HG03135 (cell line): Measurements from ENCODE around the gene C1orf141.
A peak's percentile ranks its signal among the peaks of the same experiment; 100 is the strongest.
"Not testable (repeated sequence)": the region's sequence is repeated elsewhere in the genome, so short reads cannot be mapped to it uniquely, and the experiment has no call there.

Experiments
- ATAC-seq: cut with Tn5 transposase; IDR thresholded peaks from one replicate; pipeline ENCODE4 v1.9.1; 2021; ENCODE audit warnings: mild to moderate bottlenecking, moderate library complexity; ENCODE audit not compliant: unreplicated experiment

The C1orf141 gene

DNA sequence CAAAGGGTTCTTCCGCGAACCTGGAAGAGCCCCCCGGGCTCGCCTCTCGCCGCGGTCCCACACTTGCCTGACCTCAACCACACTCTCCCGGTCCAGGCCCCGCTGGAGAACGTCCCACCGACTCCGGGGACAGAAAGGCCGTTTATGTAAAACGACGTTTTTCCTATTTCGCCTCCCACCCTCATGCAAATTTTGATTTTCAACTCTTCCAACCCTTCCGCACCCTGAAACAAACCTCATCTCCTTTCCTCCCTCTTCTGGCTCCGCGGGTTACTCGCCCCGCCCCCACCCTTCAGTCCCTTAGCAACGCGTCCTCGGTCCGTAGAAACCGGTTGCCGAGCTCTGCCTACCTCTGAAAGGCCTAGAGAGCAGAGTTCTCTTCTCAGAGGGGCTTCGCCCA, at the start of gene C1orf141:
Gene C1orf141 (minus strand): TSS at position 276 of the 400 bp plus-strand sequence. CDS start 7,730 bp downstream, outside the sequence.
- ATAC-seq = no peak

DNA sequence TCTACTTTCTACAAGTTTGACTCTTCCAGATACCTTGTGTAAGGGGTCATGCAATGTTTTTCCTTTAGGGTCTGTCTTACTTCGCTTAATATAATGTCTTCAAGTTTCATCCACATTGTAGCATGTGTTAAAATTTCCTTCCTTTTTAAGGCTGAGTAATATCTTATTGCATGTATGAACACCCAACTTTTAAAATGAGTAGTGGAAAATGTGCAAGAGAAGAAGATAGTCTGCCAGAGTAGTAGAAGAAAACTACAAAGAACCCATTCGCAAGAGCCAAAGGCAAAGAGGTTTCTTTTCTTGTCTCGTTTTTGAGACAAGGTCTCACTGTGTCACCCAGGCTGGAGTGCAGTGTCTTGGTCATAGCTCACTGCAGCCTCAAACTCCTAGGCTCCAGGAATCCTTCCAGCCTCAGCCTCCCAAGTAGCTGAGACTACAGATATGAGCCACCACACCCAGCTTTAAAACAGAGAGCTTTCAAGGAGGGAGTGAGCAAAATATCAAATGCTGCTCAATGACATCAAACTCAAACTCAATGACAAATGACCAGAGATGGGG, 40.8 kb upstream of the C1orf141 start:
- ATAC-seq = no peak

DNA sequence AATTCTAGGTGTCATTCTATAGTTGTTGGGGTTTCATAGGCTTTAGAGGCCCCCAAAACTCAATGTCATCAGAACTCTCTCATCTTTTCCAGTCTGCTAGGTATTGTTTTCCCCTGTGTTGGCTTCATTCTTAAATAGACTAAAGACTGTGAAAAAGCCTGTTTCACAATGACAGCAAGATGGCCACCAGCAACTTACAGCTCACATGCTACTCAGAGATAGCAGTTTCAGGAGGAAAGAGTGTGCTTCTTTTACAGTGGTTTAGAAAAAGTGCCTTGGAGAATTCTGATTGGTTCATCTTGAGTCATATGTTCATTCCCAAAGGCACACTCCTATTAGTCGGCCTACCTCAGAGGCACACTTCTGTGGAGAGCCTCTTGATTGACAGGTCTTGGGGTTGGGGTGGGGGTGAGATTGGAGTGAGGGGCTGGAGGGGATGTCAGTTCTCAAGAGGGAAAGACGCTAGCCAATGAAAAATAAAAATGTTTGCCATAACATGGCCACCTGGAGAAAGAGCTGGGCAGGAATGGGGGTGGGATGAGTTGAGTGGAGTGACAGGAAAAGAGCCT, 40.0 kb upstream of the C1orf141 start:
- ATAC-seq = no peak

DNA sequence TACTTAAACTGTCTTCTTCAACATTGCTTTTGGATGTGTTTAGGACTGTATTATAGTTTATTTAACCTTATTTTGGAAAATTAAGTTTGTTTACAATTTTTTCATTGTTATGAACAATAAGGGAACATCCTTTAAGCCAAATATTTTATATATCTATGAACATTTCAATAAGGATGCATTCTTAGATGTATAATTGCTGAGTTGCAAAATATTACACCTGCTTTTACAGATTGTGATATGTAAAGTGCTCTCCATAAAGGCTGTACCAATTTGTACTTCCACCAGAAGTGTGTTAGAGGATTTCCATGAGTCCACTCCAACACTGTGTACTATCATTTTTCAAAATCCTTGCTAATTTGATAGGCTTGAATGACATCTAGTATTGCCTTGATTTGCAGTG, 39.2 kb upstream of the C1orf141 start:
- ATAC-seq = no peak

DNA sequence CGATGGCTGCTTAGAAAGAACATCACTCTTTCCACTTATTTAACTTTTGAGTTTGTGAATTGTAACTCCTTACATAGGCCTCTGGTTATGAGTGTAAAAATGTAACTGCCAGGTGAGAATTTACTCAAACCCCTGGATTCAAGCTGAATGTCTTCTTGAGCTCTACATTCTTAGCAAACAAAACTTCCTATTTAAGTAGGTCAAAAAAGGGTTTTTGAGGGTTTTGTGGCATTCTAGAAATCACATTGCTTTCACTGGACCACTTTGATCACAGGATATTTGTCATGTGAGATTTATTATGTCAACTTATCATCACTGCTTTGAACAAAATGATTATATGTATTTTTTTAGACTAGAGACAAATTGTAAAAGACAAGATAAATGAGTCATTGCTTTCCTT, 37.2 kb upstream of the C1orf141 start:
- no peak for ATAC-seq

DNA sequence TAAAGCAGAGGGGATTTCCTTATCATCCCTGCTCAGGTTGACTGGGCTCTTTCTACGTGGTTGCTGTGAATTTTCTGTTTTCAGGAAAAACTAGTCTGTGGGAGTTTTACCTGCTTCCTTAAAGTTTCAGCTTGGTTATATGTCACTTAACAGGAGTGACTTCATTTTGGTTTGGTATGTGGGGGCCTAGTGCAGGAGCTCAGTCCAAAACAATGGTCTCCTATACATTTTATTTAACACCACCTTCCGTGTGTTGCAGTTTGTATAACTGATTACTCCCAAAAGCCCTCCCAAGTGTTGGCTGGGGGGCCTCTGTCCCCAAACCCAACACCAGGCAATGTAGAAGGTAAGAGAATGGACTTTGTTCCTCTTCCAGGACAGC, 36.8 kb upstream of the C1orf141 start:
- ATAC-seq = no peak

DNA sequence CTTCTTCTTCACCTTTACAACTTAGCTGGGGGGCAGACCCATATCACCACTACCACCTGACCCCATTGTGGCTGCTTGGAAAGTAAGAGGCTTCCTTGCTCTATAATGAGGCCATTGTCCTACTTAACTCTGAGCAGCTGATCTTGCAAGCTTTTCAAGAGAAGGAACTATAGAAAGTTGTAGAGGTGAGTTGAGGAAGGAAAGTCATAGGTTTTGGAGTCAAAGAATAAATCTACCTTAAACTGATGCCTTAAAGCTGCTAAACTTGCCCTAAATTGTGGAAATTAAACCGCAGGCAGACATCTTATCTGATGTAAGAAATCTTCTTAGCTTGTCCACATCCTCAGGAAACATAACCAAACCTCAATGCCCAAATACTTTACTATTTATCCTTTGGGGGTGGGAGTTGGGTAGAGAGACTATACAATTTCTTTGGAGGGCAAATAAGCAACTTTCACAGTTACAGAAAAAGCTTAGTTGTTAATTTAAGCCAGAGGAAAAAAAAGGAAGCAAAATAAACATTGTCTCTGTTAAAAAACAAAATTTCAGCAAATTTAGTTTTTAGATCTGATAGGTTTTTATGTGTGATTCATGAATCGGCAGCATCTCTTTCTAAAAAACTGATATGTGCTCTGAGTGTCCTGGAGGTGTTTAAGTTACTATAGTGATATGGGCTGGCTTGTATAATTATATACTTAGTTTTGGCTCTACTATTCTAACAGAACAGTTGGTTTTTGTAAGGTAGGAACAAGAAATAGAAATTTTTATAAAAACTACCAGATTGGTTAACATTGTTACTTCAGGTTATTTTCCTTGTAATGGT, 36.2 kb upstream of the C1orf141 start:
- ATAC-seq = no peak

DNA sequence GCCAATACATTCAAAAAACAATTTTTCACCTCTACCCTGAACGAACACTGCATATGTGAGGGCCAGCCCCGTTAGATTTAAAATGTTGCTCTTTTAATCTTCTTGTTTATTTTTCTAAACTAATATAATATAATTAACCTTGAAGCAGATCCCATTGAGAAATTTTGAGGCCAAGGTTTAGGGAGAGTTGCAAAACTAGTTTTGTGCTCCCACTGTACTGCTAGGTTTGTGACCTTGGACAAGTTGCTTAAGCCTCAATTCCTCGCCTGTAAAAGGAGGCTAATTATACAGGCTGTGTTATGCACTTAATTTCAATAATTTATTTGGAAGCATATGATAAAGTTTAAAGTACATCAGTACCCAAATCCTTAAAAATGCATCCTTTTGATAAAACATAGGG, 35.2 kb upstream of the C1orf141 start:
- ATAC-seq = no peak

DNA sequence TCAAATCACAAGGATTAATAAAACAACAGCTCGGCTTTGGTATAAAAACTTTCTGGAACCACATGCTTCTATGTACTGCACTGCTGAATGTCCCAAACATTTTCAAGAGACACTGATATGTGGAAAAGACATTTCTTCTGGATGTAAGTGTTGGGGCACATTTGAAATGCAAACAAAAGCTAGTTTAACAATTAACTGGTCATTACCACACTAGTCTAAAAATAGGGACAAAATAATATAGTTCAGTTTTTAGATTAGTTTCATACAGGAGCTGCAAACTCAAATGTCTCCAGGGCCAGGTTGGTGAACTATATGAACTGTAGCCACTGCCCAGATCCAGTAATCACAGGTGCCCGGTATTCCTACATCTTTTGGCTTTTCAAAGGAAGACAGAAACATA, 34.7 kb upstream of the C1orf141 start:
- no peak for ATAC-seq

DNA sequence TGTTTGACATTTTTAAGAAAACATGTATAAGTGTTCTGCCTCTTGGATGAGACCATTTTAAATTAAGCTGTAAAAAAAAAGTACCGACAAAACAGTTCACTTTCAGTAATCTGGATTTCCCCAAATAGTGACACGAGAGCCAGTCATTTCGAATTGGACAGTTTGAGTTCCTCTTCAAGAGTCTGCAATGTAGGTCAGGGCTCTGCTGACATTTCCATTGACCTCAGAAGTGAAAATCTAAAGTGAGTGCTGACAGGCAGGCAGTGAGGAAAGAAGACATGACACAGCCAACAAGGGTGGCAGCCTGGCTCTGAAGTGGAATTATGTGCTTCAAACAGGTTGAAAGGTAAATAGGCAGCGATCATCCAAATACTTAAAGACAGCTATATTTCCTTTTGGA, 31.4 kb upstream of the C1orf141 start, which contains the start of gene IL23R:
Gene IL23R (plus strand): TSS at position 259 of the 400 bp plus-strand sequence. CDS start 1,667 bp downstream, outside the sequence.
- ATAC-seq = peak; percentile 71

DNA sequence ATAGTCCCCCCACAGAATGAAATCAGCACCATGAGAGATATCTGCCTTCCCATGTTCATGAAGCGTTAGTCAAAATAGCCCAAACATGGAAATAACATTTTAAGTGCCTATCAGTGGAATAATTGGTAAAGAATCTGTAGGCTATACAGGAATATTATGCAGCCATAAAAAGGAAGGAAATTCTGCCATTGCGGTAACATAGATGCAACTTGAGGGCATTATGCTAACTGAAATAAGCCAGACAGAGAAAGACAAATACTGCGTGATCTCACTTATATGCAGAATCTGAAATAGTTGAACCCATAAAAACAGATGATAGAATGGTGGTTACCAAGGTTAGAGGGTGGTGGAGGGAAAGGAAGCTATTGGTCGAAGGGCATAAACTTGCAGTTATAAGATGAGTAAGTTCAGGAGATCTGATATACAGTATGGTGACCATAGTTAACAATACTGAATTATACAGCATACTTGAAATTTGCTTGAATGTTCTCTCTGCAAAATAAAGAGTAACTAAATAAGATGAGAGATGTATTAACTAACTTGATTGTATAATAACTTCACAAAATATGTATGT, 30.8 kb upstream of the C1orf141 start:
- no peak for ATAC-seq

DNA sequence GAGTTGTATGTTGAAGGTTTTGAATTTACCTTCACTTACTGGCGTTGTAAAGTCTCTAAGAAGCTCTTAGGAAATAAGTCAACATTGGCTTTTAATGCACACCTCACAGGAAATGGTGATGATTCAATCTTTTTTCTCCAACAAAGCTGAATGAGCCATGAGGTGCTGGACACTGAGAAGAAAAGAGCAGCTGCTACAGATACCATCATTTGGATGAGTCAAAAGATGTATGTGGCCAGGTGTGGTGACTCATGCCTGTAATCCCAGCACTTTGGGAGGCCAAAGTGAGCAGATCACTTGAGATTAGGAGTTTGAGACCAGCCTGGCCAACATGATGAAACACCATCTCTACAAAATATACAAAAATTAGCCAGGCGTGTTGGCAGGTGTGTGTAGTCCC, 28.2 kb upstream of the C1orf141 start:
- peak; percentile 41 for ATAC-seq

DNA sequence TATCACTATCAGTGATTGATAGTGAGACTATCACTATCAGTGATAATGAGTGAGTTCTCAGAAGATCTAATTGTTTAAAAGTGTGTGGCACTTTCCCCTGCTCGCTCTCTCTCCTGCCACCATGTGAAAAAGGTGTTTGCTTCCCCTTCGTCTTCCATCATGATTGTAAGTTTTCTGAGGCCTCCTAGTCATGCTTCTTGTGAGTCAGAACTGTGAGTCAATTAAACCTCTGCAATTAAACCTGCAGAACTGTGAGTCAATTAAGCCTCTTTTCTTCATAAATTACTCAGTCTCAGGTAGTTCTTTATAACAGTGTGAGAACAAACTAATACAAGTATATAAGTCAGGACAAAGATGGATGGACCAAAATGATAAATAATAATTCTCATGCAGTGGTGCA, 24.5 kb upstream of the C1orf141 start:
- ATAC-seq = no peak

DNA sequence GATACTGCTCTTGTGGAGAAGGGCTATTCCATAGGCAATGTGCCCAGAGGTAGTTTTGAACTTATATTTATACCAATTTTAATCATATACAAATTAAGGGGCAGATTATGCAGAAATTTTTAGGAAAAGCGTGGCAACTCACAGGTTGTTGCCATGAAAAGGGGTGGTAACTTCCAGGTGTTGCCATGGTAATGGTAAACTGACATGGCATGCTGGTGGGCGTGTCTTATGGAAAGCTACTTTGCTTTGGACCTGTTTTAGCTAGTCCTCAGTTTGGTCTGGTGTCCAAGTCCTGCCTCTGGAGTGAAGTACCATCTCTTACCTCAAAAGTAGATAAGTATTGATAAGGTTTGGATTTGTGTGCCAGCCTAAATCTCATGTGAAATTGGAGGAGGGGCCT, 23.6 kb upstream of the C1orf141 start:
- no peak for ATAC-seq

DNA sequence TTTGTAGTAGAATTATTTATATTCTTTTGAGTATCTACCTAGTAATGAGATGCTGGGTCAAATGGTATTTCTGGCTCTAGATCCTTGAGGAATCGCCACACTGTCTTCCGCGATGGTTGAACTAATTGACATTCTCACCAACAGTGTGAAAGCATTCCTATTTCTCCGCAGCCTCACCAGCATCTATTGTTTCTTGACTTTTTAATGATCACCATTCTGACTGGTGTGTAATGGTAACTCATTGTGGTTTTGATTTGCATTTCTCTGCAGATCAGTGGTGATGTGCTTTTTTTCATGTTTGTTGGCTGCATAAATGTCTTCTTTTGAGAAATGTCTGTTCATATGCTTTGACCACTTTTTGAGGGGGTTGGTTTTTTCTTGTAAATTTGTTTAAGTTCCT, 16.2 kb upstream of the C1orf141 start:
- no peak for ATAC-seq

DNA sequence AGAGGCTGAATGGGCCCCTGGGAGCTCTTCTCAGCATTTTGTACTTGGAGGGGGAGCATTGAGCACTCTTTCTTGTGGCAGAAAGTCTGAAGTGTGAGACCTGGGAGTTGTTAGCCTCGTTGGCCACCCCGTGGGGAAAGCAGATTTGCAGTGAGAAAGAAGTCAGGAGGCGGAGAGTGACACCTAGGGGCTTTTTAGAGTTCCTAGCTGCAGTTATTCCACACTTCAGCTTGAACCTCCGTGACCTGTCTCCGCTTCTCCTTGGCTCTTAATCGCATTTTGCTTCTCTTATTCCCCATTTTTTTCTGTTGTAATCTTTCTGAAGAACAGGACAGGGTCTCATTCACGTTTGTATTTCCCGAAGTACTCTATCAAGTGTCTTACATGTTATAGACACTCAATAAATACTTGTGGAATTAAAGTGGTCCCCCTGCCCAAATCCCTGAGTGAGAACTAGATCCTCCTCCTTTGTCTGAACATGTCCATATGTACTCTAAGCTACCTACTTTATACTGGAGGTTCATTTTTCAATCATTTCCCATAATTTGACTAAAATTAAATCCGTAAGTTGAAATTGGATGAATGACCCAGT, 14.5 kb upstream of the C1orf141 start:
- ATAC-seq = peak; percentile 97

DNA sequence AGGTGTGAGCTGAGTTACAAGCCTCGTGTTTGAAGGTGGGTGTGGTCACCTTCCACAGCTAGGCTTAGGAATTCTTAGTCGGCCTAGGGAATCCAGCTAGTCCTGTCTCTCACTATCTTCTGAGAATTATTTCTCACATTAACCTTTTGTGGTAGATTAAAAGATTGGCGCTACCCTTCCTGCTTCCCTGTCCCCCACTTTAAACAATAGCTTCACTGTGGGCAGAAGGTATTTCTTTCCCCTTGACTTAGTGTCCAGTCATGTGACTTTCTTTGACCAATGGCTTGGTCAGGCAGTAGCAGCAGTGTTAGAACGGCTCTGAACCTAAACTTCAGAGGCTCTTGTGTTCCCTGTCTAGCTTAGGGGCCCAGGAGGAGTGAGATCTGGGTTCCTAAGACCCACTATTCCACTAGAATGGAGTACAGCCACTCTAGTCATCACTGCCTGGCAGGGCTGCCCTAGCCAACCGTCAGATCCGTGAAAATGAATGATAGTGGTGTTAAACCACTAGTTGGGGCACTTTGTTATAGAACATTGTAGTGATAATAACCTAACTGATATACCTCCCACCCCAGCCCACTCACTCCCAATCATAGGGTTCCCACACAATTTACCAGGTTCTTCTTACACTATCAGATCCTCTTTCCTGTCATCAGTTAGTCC, 13.9 kb upstream of the C1orf141 start:
- ATAC-seq = peak; percentile 28

DNA sequence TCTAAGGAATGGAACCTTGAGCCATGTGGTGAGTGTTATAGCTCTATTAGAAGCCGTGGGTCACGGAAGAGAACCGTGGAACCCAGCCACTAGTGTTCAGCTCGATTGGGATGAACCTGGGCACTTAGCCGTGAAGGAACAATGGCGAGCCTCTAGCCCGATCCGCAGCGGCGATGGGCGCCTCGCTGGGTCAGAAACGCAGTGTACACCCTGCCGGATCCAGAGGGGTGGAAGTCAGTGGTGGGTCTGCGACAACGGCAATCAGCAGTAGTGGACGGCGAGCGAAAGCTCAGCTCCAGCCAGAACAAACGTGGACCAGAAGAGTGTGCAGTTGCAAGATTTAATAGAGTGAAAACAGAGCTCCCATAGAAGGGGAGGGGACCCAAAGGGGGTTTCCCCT, 13.2 kb upstream of the C1orf141 start:
- ATAC-seq = not testable (repeated sequence)

DNA sequence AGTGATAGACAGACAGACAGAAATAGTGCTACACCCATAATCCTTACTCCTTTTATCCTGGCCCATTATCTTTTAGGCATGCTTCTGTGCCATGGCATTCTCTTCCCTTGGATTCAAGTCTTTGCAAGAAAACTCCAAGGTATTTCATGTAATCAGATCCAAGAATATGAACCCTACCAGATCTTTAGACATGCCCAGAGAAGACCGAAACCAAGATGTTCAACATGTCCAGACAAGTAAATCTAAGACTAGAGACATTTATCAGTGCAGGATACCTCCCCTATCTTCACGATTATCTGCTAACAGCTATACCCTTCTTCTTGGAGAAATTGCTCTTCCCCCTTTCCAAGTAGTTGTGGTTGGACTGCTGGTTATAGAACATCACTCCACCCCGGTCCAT, 11.8 kb upstream of the C1orf141 start:
- ATAC-seq = no peak

DNA sequence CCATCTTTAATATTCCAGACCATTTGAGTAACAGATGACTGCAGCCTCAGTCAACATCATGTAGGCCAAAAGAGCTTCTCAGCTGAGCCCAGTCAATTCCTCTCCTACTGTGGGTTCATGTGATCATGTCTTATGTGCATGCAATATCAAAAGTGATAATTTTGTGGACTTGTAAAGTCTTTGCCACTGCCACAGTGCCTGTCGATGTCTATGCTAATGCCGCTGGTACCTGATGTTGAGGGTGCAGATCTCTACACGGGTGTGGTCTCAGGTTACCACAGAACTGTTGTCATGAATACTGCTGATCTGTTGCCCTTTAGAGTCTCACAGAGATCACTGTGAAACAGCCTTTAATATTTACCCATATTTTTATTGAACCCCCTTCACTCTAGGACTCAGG, 11.3 kb upstream of the C1orf141 start:
- no peak for ATAC-seq

DNA sequence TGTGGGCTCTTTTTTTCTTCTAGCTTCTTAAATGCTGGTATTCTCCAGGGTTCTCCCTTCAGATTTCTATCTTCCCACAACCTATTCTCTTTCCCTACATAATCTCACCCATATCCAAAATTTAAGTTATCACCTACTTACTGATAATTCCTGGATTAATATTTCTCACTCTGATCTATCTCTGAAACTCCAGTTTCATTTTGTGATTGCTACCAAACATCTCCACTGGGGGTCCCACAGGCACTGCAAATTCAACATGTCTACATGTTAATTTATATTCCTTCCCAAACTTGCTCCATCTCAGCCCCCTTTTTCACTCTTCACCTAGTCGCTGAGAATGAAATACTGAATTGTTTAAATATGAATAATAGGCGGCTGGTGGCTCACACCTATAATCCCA, 9.9 kb upstream of the C1orf141 start:
- no peak for ATAC-seq
